Activated naive CD4-positive, alpha-beta T cell treated with anti-CD3 and anti-CD28 coated beads for 36 hours (primary cell): ENCODE results near the gene WNT11. TPM values are rescaled to one million over a fixed set of nuclear protein-coding genes. Genes with fewer than 3 reads are reported as not detected.

ENCODE experiments used
- CTCF ChIA-PET: fragments of 350-600 bp; sonication (Branson Sonifier 250); formaldehyde crosslinking; loops from one replicate; lab custom pipeline; 2021; ENCODE audit warnings: antibody characterized with exemption; lab: Charles Lee
- DNase-seq: peaks from one replicate; pipeline ENCODE4 v3.0.0-alpha.2; 2020
- H3K27ac Mint-ChIP-seq: one replicate; pipeline ENCODE4 v1.8.0; 2021; ENCODE audit warnings: mild to moderate bottlenecking, mixed read lengths
- H3K27me3 Mint-ChIP-seq: one replicate; pipeline ENCODE4 v1.8.0; 2021; ENCODE audit warnings: low read depth, mixed read lengths
- H3K36me3 Mint-ChIP-seq: one replicate; pipeline ENCODE4 v1.8.0; 2021; ENCODE audit warnings: low read depth, mixed read lengths
- H3K4me1 Mint-ChIP-seq: one replicate; pipeline ENCODE4 v1.8.0; 2021; ENCODE audit warnings: low read depth, mixed read lengths
- H3K4me3 Mint-ChIP-seq: one replicate; pipeline ENCODE4 v1.8.0; 2021; ENCODE audit warnings: mild to moderate bottlenecking, moderate library complexity, mixed read lengths
- H3K9me3 Mint-ChIP-seq: one replicate; pipeline ENCODE4 v1.8.0; 2021; ENCODE audit warnings: mixed read lengths
- intact Hi-C: fragments of 100-400 bp; cut with micrococcal nuclease; formaldehyde crosslinking; loops from one replicate; pipeline ENCODE4 v1.15.1; 2023
- total RNA-seq, 2 experiments: library from RNA; stranded (reverse); gene quantifications; one replicate each; pipeline ENCODE4 v1.2.3, GENCODE V29; 2021

The WNT11 gene
- total RNA-seq, 2 experiments from 2014 or later: not detected

- DNase-seq: no peak
- CTCF ChIA-PET: no interaction called here
- no peak overlapping the region for H3K4me3 Mint-ChIP-seq
- no peaks in the 10 kb centered on the region for H3K36me3 Mint-ChIP-seq
- H3K9me3 Mint-ChIP-seq: no peaks in the 10 kb centered on the region
- no peak overlapping the region for H3K27ac Mint-ChIP-seq
- H3K4me1 Mint-ChIP-seq: peaks cover 26% of the 10 kb centered on the region
- intact Hi-C loops: no loop called here
- no peaks in the 10 kb centered on the region for H3K27me3 Mint-ChIP-seq
Measured at GRCh38 chr11:76228875-76229149, 22.5 kb upstream of the WNT11 start.

- no peaks in the 10 kb centered on the region for H3K36me3 Mint-ChIP-seq
- H3K4me1 Mint-ChIP-seq: peaks cover 22% of the 10 kb centered on the region
- no peaks in the 10 kb centered on the region for H3K9me3 Mint-ChIP-seq
- H3K4me3 Mint-ChIP-seq: no peak overlapping the region
- no peak for DNase-seq
- H3K27me3 Mint-ChIP-seq: no peaks in the 10 kb centered on the region
- intact Hi-C loops: no loop called here
- CTCF ChIA-PET: no interaction called here
- no peak overlapping the region for H3K27ac Mint-ChIP-seq
Measured at GRCh38 chr11:76228071-76228874, 22.0 kb upstream of the WNT11 start.

- DNase-seq: no peak
- CTCF ChIA-PET: no interaction called here
- intact Hi-C loops: no loop called here
- H3K4me3 Mint-ChIP-seq: no peak overlapping the region
- H3K4me1 Mint-ChIP-seq: peaks cover 6% of the 10 kb centered on the region
- no peaks in the 10 kb centered on the region for H3K36me3 Mint-ChIP-seq
- no peaks in the 10 kb centered on the region for H3K27me3 Mint-ChIP-seq
- H3K9me3 Mint-ChIP-seq: no peaks in the 10 kb centered on the region
- H3K27ac Mint-ChIP-seq: no peak overlapping the region
Measured at GRCh38 chr11:76226626-76227025, 20.3 kb upstream of the WNT11 start.

GRCh38 chr11:76225122-76225611, 18.9 kb upstream of the WNT11 start:
- CTCF ChIA-PET: interaction anchor here (1.4 kb wide), 1 partner anchor 14 kb away, joined by 5 read pairs; no protein-coding TSS in a partner anchor
- H3K4me1 Mint-ChIP-seq: no peaks in the 10 kb centered on the region
- H3K27me3 Mint-ChIP-seq: no peaks in the 10 kb centered on the region
- H3K27ac Mint-ChIP-seq: no peak overlapping the region
- no peak for DNase-seq
- intact Hi-C loops: no loop called here
- H3K4me3 Mint-ChIP-seq: no peak overlapping the region
- no peaks in the 10 kb centered on the region for H3K9me3 Mint-ChIP-seq
- no peaks in the 10 kb centered on the region for H3K36me3 Mint-ChIP-seq

- Mint-ChIP-seq H3K9me3 (no peaks in the 10 kb centered on the region), H3K36me3 (no peaks in the 10 kb centered on the region), H3K27me3 (no peaks in the 10 kb centered on the region), H3K4me3 (no peak overlapping the region), H3K4me1 (no peaks in the 10 kb centered on the region), H3K27ac (no peak overlapping the region)
- intact Hi-C loops: no loop called here
- CTCF ChIA-PET: interaction anchor here (1.2 to 1.4 kb wide), 2 partner anchors 13 to 16 kb away, joined by 4 to 5 read pairs; no protein-coding TSS in a partner anchor
- DNase-seq: no peak
Measured at GRCh38 chr11:76224461-76225121, 18.3 kb upstream of the WNT11 start.

GRCh38 chr11:76221365-76221764, 15.1 kb upstream of the WNT11 start:
- intact Hi-C loops: no loop called here
- Mint-ChIP-seq H3K4me3 (no peak overlapping the region), H3K36me3 (no peaks in the 10 kb centered on the region), H3K27ac (no peak overlapping the region), H3K9me3 (no peaks in the 10 kb centered on the region), H3K27me3 (peaks cover 2% of the 10 kb centered on the region), H3K4me1 (no peaks in the 10 kb centered on the region)
- no peak for DNase-seq
- CTCF ChIA-PET: interaction anchor here (0.9 to 1.0 kb wide), 2 partner anchors 12 to 106 kb away, joined by 3 to 5 read pairs; no protein-coding TSS in a partner anchor

GRCh38 chr11:76219243-76219642, 12.9 kb upstream of the WNT11 start:
- CTCF ChIA-PET: no interaction called here
- H3K4me3 Mint-ChIP-seq: no peak overlapping the region
- no peak overlapping the region for H3K27ac Mint-ChIP-seq
- no peaks in the 10 kb centered on the region for H3K4me1 Mint-ChIP-seq
- H3K27me3 Mint-ChIP-seq: peaks cover 2% of the 10 kb centered on the region
- intact Hi-C loops: no loop called here
- no peak for DNase-seq
- H3K9me3 Mint-ChIP-seq: no peaks in the 10 kb centered on the region
- no peaks in the 10 kb centered on the region for H3K36me3 Mint-ChIP-seq

- Mint-ChIP-seq H3K4me3 (no peak overlapping the region), H3K9me3 (no peaks in the 10 kb centered on the region), H3K4me1 (no peaks in the 10 kb centered on the region), H3K27me3 (peaks cover 2% of the 10 kb centered on the region), H3K27ac (no peak overlapping the region), H3K36me3 (no peaks in the 10 kb centered on the region)
- no peak for DNase-seq
- intact Hi-C loops: no loop called here
- CTCF ChIA-PET: interaction anchor here (0.6 to 2.8 kb wide), 2 partner anchors 10 to 101 kb away, joined by 3 to 20 read pairs; partner anchors contain the start of gene WNT11
Measured at GRCh38 chr11:76218449-76219178, 12.3 kb upstream of the WNT11 start.

GRCh38 chr11:76217653-76218160, 11.4 kb upstream of the WNT11 start:
- Mint-ChIP-seq H3K4me3 (no peak overlapping the region), H3K27me3 (peaks cover 2% of the 10 kb centered on the region), H3K4me1 (no peaks in the 10 kb centered on the region), H3K36me3 (no peaks in the 10 kb centered on the region), H3K27ac (no peak overlapping the region), H3K9me3 (no peaks in the 10 kb centered on the region)
- no peak for DNase-seq
- CTCF ChIA-PET: interaction anchor here (2.8 kb wide), 1 partner anchor 9 kb away, joined by 20 read pairs; the partner anchor contains the start of gene WNT11
- intact Hi-C loops: no loop called here

GRCh38 chr11:76216536-76217325, 10.4 kb upstream of the WNT11 start:
- CTCF ChIA-PET: interaction anchor here (2.8 kb wide), 1 partner anchor 9 kb away, joined by 20 read pairs; the partner anchor contains the start of gene WNT11
- Mint-ChIP-seq H3K27ac (no peak overlapping the region), H3K9me3 (no peaks in the 10 kb centered on the region), H3K4me3 (no peak overlapping the region), H3K36me3 (no peaks in the 10 kb centered on the region), H3K27me3 (peaks cover 6% of the 10 kb centered on the region), H3K4me1 (no peaks in the 10 kb centered on the region)
- no peak for DNase-seq
- intact Hi-C loops: no loop called here

- Mint-ChIP-seq H3K4me3 (no peak overlapping the region), H3K27ac (no peak overlapping the region), H3K36me3 (no peaks in the 10 kb centered on the region), H3K4me1 (no peaks in the 10 kb centered on the region), H3K9me3 (no peaks in the 10 kb centered on the region), H3K27me3 (peaks cover 13% of the 10 kb centered on the region)
- intact Hi-C loops: no loop called here
- no peak for DNase-seq
- CTCF ChIA-PET: no interaction called here
Measured at GRCh38 chr11:76215941-76216340, 9.6 kb upstream of the WNT11 start.
